T-helper 2 cell treated with Interferon-gamma antibody and Interleukin-4, amounts not matched to agents 5 μg/mL and 100 μg/mL, for 36 hours (primary cell): ENCODE results near the gene BANK1.

Experiments
- DNase-seq: peaks from one replicate; pipeline ENCODE4 v3.0.0; 2021; ENCODE audit warnings: low spot score
- H3K27ac Mint-ChIP-seq: one replicate; pipeline ENCODE4 v1.8.0; 2021; ENCODE audit warnings: mild to moderate bottlenecking, mixed read lengths
- H3K27me3 Mint-ChIP-seq: one replicate; pipeline ENCODE4 v1.8.0; 2021; ENCODE audit warnings: low read depth, mixed read lengths
- H3K36me3 Mint-ChIP-seq: one replicate; pipeline ENCODE4 v1.8.0; 2021; ENCODE audit warnings: low read depth, mixed read lengths
- H3K4me1 Mint-ChIP-seq: one replicate; pipeline ENCODE4 v1.8.0; 2021; ENCODE audit warnings: low read depth, mixed read lengths
- H3K4me3 Mint-ChIP-seq: one replicate; pipeline ENCODE4 v1.8.0; 2022; ENCODE audit warnings: mild to moderate bottlenecking, moderate library complexity, mixed read lengths
- H3K9me3 Mint-ChIP-seq: one replicate; pipeline ENCODE4 v1.8.0; 2021; ENCODE audit warnings: mixed read lengths

Gene BANK1

GRCh38 chr4:101843054-101843453 is 52.5 kb downstream of the BANK1 start:
- Mint-ChIP-seq H3K27ac (no peak overlapping the region), H3K4me1 (no peaks in the 10 kb centered on the region), H3K9me3 (no peaks in the 10 kb centered on the region), H3K27me3 (no peaks in the 10 kb centered on the region), H3K36me3 (no peaks in the 10 kb centered on the region), H3K4me3 (no peak overlapping the region)
- DNase-seq: no peak

DNA sequence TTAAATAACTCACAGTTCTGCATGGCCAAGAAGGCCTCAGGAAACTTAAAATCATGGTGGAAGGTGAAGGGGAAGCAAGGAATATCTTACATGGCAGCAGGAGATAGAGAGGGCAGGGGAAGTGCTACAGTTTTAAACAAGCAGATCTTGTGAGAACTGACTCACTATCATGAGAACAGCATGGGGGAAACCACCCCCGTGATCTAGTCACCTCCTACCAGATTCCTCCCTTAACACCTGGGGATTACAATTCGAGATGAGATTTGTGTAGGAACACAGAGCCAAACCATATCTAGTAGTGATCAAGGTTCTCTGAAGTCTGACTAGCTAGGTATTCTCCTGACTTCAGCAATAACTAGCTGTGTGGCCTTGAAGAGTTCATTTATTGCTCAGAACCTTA is 56.0 kb downstream of the BANK1 start:
- no peaks in the 10 kb centered on the region for H3K4me1 Mint-ChIP-seq
- no peaks in the 10 kb centered on the region for H3K36me3 Mint-ChIP-seq
- no peak overlapping the region for H3K27ac Mint-ChIP-seq
- no peaks in the 10 kb centered on the region for H3K27me3 Mint-ChIP-seq
- DNase-seq: no peak
- no peaks in the 10 kb centered on the region for H3K9me3 Mint-ChIP-seq
- H3K4me3 Mint-ChIP-seq: no peak overlapping the region

DNA sequence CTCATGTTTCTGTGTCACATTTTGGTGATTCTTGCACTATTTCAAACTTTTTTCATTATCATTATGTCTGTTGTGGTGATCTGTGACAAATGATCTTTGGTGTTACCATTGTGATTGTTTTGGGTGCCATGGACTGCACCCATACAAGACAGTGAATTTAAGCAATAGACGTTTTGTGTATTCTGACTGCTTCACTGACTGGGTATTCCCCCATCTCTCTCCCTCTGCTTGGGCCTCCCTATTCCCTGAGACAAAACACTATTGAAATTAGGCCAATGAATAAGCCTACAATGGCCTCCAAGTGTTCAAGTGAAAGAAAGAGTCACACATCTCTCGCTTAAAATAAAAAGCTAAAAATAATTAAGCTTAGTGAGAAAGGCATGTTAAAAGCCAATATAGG is 60.2 kb downstream of the BANK1 start:
- Mint-ChIP-seq H3K36me3 (no peaks in the 10 kb centered on the region), H3K27ac (no peak overlapping the region), H3K9me3 (no peaks in the 10 kb centered on the region), H3K4me1 (no peaks in the 10 kb centered on the region), H3K27me3 (no peaks in the 10 kb centered on the region), H3K4me3 (no peak overlapping the region)
- DNase-seq: no peak

GRCh38 chr4:101851672-101852071 is 61.1 kb downstream of the BANK1 start:
- no peak overlapping the region for H3K27ac Mint-ChIP-seq
- H3K9me3 Mint-ChIP-seq: no peaks in the 10 kb centered on the region
- no peak for DNase-seq
- no peak overlapping the region for H3K4me3 Mint-ChIP-seq
- no peaks in the 10 kb centered on the region for H3K4me1 Mint-ChIP-seq
- no peaks in the 10 kb centered on the region for H3K27me3 Mint-ChIP-seq
- H3K36me3 Mint-ChIP-seq: no peaks in the 10 kb centered on the region

DNA sequence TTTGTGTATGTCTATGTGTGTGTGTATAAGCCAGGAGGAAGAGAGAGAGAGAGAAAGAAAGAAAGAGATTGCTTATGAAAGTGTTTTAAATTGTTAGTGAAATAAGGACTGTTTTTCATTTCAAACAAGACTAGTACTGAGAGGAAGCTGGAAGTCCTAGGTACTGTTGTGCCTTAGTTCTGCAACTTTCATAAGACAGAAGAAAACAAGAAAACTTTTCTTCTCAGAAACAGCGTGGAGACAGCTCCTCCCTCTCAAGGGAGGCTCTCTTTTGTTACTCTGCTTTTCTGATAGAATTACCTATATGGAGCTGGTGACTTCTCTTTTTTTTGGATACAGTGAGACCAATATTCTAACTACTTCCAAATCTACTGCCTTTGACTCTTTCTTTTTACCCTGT is 62.5 kb downstream of the BANK1 start:
- no peaks in the 10 kb centered on the region for H3K9me3 Mint-ChIP-seq
- DNase-seq: no peak
- no peak overlapping the region for H3K4me3 Mint-ChIP-seq
- H3K4me1 Mint-ChIP-seq: no peaks in the 10 kb centered on the region
- H3K27me3 Mint-ChIP-seq: no peaks in the 10 kb centered on the region
- no peaks in the 10 kb centered on the region for H3K36me3 Mint-ChIP-seq
- H3K27ac Mint-ChIP-seq: no peak overlapping the region

- Mint-ChIP-seq H3K27me3 (no peaks in the 10 kb centered on the region), H3K36me3 (no peaks in the 10 kb centered on the region), H3K27ac (no peak overlapping the region), H3K9me3 (no peaks in the 10 kb centered on the region), H3K4me3 (no peak overlapping the region), H3K4me1 (no peaks in the 10 kb centered on the region)
- no peak for DNase-seq
Observed at GRCh38 chr4:101853691-101854090, 63.2 kb downstream of the BANK1 start.

GRCh38 chr4:101855239-101855638 is 64.7 kb downstream of the BANK1 start:
- H3K27me3 Mint-ChIP-seq: no peaks in the 10 kb centered on the region
- no peaks in the 10 kb centered on the region for H3K36me3 Mint-ChIP-seq

DNA sequence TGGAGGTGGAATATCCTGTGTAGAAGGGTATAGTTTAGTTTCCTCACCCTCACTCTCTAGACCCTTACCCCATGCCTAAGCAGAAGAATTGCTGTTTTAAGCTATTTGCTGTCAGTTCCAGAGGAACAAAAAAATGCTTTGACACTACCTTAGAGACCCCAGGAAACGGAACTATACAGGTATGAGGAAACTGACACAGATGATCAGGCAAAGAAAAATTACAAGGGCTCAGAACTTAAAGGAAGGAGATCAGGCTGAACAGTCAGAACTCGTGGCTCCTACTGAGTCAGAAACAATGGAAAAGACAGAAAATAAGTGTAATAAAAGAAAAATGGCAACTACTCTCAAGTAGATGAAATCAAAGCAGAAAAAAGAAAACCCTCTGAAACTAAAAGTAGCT is 65.6 kb downstream of the BANK1 start:
- Mint-ChIP-seq H3K27me3 (no peaks in the 10 kb centered on the region), H3K4me1 (no peaks in the 10 kb centered on the region), H3K36me3 (no peaks in the 10 kb centered on the region), H3K9me3 (no peaks in the 10 kb centered on the region), H3K4me3 (no peak overlapping the region), H3K27ac (no peak overlapping the region)
- DNase-seq: no peak

More at GRCh38 chr4:101855239-101855638, 64.7 kb downstream of the BANK1 start:
- Mint-ChIP-seq H3K4me1 (no peaks in the 10 kb centered on the region), H3K9me3 (no peaks in the 10 kb centered on the region), H3K27ac (no peak overlapping the region), H3K4me3 (no peak overlapping the region)
- DNase-seq: no peak

GRCh38 chr4:101857176-101857575 is 66.6 kb downstream of the BANK1 start:
- H3K9me3 Mint-ChIP-seq: no peaks in the 10 kb centered on the region
- H3K4me1 Mint-ChIP-seq: no peaks in the 10 kb centered on the region
- H3K36me3 Mint-ChIP-seq: no peaks in the 10 kb centered on the region
- no peak overlapping the region for H3K4me3 Mint-ChIP-seq
- no peak overlapping the region for H3K27ac Mint-ChIP-seq
- H3K27me3 Mint-ChIP-seq: no peaks in the 10 kb centered on the region
- no peak for DNase-seq

- no peak for DNase-seq
- no peak overlapping the region for H3K4me3 Mint-ChIP-seq
- no peaks in the 10 kb centered on the region for H3K4me1 Mint-ChIP-seq
Observed at GRCh38 chr4:101858641-101859040, 68.1 kb downstream of the BANK1 start.

GRCh38 chr4:101862595-101862994 is 72.1 kb downstream of the BANK1 start:
- Mint-ChIP-seq H3K4me3 (no peak overlapping the region), H3K27ac (no peak overlapping the region), H3K27me3 (no peaks in the 10 kb centered on the region), H3K36me3 (no peaks in the 10 kb centered on the region), H3K4me1 (no peaks in the 10 kb centered on the region), H3K9me3 (no peaks in the 10 kb centered on the region)
- DNase-seq: no peak

More at GRCh38 chr4:101858641-101859040, 68.1 kb downstream of the BANK1 start:
- H3K27me3 Mint-ChIP-seq: no peaks in the 10 kb centered on the region
- H3K27ac Mint-ChIP-seq: no peak overlapping the region
- no peaks in the 10 kb centered on the region for H3K9me3 Mint-ChIP-seq
- no peaks in the 10 kb centered on the region for H3K36me3 Mint-ChIP-seq

GRCh38 chr4:101864660-101865059 is 74.1 kb downstream of the BANK1 start:
- Mint-ChIP-seq H3K4me1 (no peaks in the 10 kb centered on the region), H3K4me3 (no peak overlapping the region), H3K27me3 (no peaks in the 10 kb centered on the region), H3K9me3 (no peaks in the 10 kb centered on the region), H3K27ac (no peak overlapping the region), H3K36me3 (no peaks in the 10 kb centered on the region)
- no peak for DNase-seq

DNA sequence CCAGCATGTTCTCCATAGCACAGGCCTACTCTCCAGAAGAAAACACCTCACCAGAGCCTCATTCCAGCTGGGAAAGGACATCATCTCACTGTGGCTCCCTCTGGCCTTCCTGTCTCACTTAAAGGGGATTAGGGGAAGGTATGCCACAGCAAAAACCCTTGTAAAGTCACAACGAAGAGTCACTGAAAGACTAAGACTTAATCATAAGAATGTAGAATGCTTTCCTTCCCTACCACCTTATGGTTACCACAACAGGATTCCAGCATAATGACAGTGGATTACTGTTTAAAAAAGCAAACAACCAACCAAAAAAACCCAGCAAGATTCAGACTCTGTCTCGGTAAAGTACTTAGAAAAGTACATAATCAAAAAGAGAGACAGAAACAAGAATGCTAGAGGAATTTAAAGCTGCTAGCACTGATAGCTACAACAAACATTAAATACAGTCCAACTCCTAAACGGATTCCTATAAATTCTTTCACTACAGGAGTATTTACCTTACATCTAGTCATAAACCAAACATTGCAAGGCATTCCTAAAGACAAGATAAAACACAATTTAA is 75.1 kb downstream of the BANK1 start:
- Mint-ChIP-seq H3K9me3 (no peaks in the 10 kb centered on the region), H3K27me3 (no peaks in the 10 kb centered on the region), H3K27ac (no peak overlapping the region), H3K4me3 (no peak overlapping the region), H3K4me1 (no peaks in the 10 kb centered on the region), H3K36me3 (no peaks in the 10 kb centered on the region)
- DNase-seq: no peak

DNA sequence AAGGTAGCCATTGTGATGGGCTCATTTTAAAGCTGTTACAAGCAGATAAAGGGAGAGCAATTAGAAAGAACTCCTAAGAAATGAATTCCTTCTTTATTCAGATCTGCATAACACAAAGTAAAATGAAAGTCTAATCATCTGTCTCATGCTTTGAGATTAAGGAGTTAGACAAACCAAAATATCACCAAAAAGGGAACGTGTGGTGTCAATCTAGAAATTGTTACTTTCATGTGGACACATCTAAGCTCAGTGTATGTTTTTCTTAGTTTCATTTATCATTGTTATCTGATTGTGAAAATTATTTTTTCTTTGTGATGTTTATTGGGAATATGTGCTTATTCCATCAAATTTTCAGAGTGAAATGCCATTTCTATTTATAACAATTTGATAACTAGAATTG is 80.3 kb downstream of the BANK1 start:
- DNase-seq: no peak
- Mint-ChIP-seq H3K27me3 (no peaks in the 10 kb centered on the region), H3K9me3 (no peaks in the 10 kb centered on the region), H3K4me1 (no peaks in the 10 kb centered on the region), H3K27ac (no peak overlapping the region), H3K4me3 (no peak overlapping the region), H3K36me3 (no peaks in the 10 kb centered on the region)

- Mint-ChIP-seq H3K4me1 (no peaks in the 10 kb centered on the region), H3K4me3 (no peak overlapping the region), H3K27me3 (no peaks in the 10 kb centered on the region), H3K36me3 (no peaks in the 10 kb centered on the region), H3K9me3 (no peaks in the 10 kb centered on the region), H3K27ac (no peak overlapping the region)
- no peak for DNase-seq
Observed at GRCh38 chr4:101871962-101872676, 81.6 kb downstream of the BANK1 start.
